H1 (cell line): ENCODE measurements around the gene LAMC1. TPM values are rescaled to one million over a fixed set of nuclear protein-coding genes. Genes with fewer than 3 reads are reported as not detected.

Experiments
- CTCF ChIA-PET: fragments of 300-600 bp; sonication (Branson Sonifier 250); formaldehyde crosslinking; loops from one replicate; lab custom pipeline; 2021; ENCODE audit not compliant: partially characterized antibody; lab: Charles Lee
- POLR2A ChIA-PET: fragments of 300-600 bp; sonication (Branson Sonifier 250); formaldehyde crosslinking; loops from one replicate; lab custom pipeline; 2021; ENCODE audit warnings: inconsistent platforms; ENCODE audit not compliant: partially characterized antibody; lab: Charles Lee
- DNase-seq, 2 experiments: peaks; one replicate each; pipeline versions ENCODE4 v3.0.0 to v3.0.0-alpha.2; 2010 to 2022; ENCODE audit warnings: low spot score in 2 of 2, low read depth in 1 of 2, mixed read lengths in 1 of 2
- FAIRE-seq: peaks from 2 replicates; lab custom pipeline; 2011; peaks lifted over from hg19 to GRCh38; lab: Jason Lieb, UNC
- H2AFZ ChIP-seq: 2 replicates; pipeline ENCODE4 v1.8.1; 2012; ENCODE audit warnings: low read length, inconsistent platforms
- H2AK5ac ChIP-seq: 2 replicates; pipeline ENCODE4 v1.6.1; 2013; ENCODE audit warnings: low read depth, low read length
- H2BK120ac ChIP-seq: replicated peaks from 2 replicates; pipeline ENCODE3; 2013; ENCODE audit warnings: low read depth, low read length, inconsistent platforms
- H2BK12ac ChIP-seq: 2 replicates; pipeline ENCODE4 v1.6.1; 2013; ENCODE audit warnings: low read depth, low read length
- H2BK15ac ChIP-seq: 2 replicates; pipeline ENCODE4 v1.6.1; 2013; ENCODE audit warnings: low read length
- H2BK20ac ChIP-seq: 2 replicates; pipeline ENCODE4 v1.6.1; 2013; ENCODE audit warnings: low read length
- H2BK5ac ChIP-seq: 2 replicates; pipeline ENCODE4 v1.6.1; 2013; ENCODE audit warnings: low read depth, low read length
- H3K14ac ChIP-seq: 2 replicates; pipeline ENCODE4 v1.6.1; 2013; ENCODE audit warnings: inconsistent platforms; ENCODE audit not compliant: insufficient read length
- H3K18ac ChIP-seq: 2 replicates; pipeline ENCODE4 v1.6.1; 2013; ENCODE audit warnings: low read length; ENCODE audit errors: extremely low read depth
- H3K23ac ChIP-seq: 2 replicates; pipeline ENCODE4 v1.6.1; 2013; ENCODE audit warnings: inconsistent platforms; ENCODE audit not compliant: insufficient read length
- H3K23me2 ChIP-seq: 2 replicates; pipeline ENCODE4 v1.6.1; 2013; ENCODE audit warnings: low read depth, low read length
- H3K27ac ChIP-seq: 2 replicates; pipeline ENCODE4 v1.6.1; 2011; ENCODE audit warnings: low read depth, low read length, inconsistent platforms
- H3K27me3 ChIP-seq, 4 experiments: replicated peaks in 1 of 4; 1 replicate in 1 of 4; 2 replicates in 3 of 4; pipeline versions ENCODE4 v1.6.1 to v1.8.1; 2011 to 2013; ENCODE audit warnings: low read length in 3 of 4, mild to moderate bottlenecking in 3 of 4, inconsistent platforms in 2 of 4, mixed read lengths in 2 of 4, moderate library complexity in 1 of 4; ENCODE audit not compliant: control insufficient read depth in 3 of 4, insufficient read depth in 3 of 4; ENCODE audit errors: extremely low read depth in 1 of 4
- H3K36me3 ChIP-seq, 4 experiments: 2 replicates each; pipeline versions ENCODE4 v1.6.1 to v1.8.1; 2011 to 2013; ENCODE audit warnings: mild to moderate bottlenecking in 4 of 4, low read length in 3 of 4, moderate library complexity in 2 of 4, control low read depth in 1 of 4, inconsistent platforms in 1 of 4; ENCODE audit not compliant: insufficient read depth in 4 of 4, control insufficient read depth in 2 of 4
- H3K4ac ChIP-seq: replicated peaks from 2 replicates; pipeline ENCODE3; 2013; ENCODE audit warnings: low read length, low read depth, mixed read lengths, inconsistent platforms; ENCODE audit not compliant: insufficient read length
- H3K4me1 ChIP-seq, 4 experiments: replicated peaks in 1 of 4; 1 replicate in 1 of 4; 2 replicates in 3 of 4; pipeline versions ENCODE4 v1.6.1 to v1.8.1; 2011 to 2013; ENCODE audit warnings: low read length in 3 of 4, inconsistent platforms in 2 of 4, mixed read lengths in 1 of 4; ENCODE audit not compliant: insufficient read depth in 4 of 4, control insufficient read depth in 3 of 4
- H3K4me2 ChIP-seq, 2 experiments: 2 replicates each; pipeline versions ENCODE4 v1.6.1 to v1.8.1; 2011 to 2013; ENCODE audit warnings: low read depth in 2 of 2, low read length in 2 of 2, control low read depth in 1 of 2, inconsistent platforms in 1 of 2, mild to moderate bottlenecking in 1 of 2; ENCODE audit not compliant: insufficient read depth in 1 of 2
- H3K4me3 ChIP-seq, 4 experiments: fragments of 200-600, 300-600 bp in 1 of 4; sonication (generic), shearing (Covaris generic), sonication (Bioruptor Twin) in 1 of 4; 2 replicates each; pipeline versions ENCODE4 v1.5.1 to v1.8.1; 2011 to 2016; ENCODE audit warnings: low read length in 4 of 4, low read depth in 3 of 4, control low read depth in 2 of 4, inconsistent platforms in 2 of 4, mild to moderate bottlenecking in 2 of 4, mixed read lengths in 1 of 4, moderate library complexity in 1 of 4; ENCODE audit not compliant: insufficient read depth in 2 of 4; ENCODE audit errors: extremely low read depth in 1 of 4
- H3K56ac ChIP-seq: replicated peaks from 2 replicates; pipeline ENCODE3; 2013; ENCODE audit warnings: low read depth, mild to moderate bottlenecking, mixed read lengths, low read length, inconsistent platforms; ENCODE audit not compliant: insufficient read length
- H3K79me1 ChIP-seq: 2 replicates; pipeline ENCODE4 v1.6.1; 2013; ENCODE audit warnings: low read depth, low read length, control low read depth
- H3K79me2 ChIP-seq, 2 experiments: 2 replicates each; pipeline versions ENCODE4 v1.6.1 to v1.8.1; 2012 to 2013; ENCODE audit warnings: low read length in 2 of 2, mild to moderate bottlenecking in 2 of 2, inconsistent platforms in 1 of 2; ENCODE audit not compliant: insufficient read depth in 2 of 2, control insufficient read depth in 1 of 2
- H3K9ac ChIP-seq, 4 experiments: replicated peaks in 1 of 4; 1 replicate in 1 of 4; 2 replicates in 3 of 4; pipeline versions ENCODE4 v1.6.1 to v1.8.1; 2011 to 2013; ENCODE audit warnings: low read depth in 3 of 4, low read length in 3 of 4, control low read depth in 2 of 4, mild to moderate bottlenecking in 2 of 4, moderate library complexity in 2 of 4, inconsistent platforms in 1 of 4; ENCODE audit errors: extremely low read depth in 1 of 4
- H3K9me3 ChIP-seq, 2 experiments: 2 replicates each; pipeline versions ENCODE4 v1.6.1 to v1.8.1; 2012 to 2013; ENCODE audit warnings: mild to moderate bottlenecking in 2 of 2, moderate library complexity in 2 of 2, control low read depth in 1 of 2, inconsistent platforms in 1 of 2, low read depth in 1 of 2, low read length in 1 of 2, mixed read lengths in 1 of 2; ENCODE audit not compliant: insufficient read depth in 2 of 2
- H4K20me1 ChIP-seq, 2 experiments: replicated peaks in 1 of 2; 2 replicates each; pipeline versions ENCODE3 to v1.8.1; 2011 to 2013; ENCODE audit warnings: inconsistent platforms in 2 of 2, low read length in 2 of 2, mild to moderate bottlenecking in 1 of 2; ENCODE audit not compliant: insufficient read depth in 2 of 2, control insufficient read depth in 1 of 2
- H4K5ac ChIP-seq: 2 replicates; pipeline ENCODE4 v1.6.1; 2013; ENCODE audit warnings: low read length, low read depth, mixed read lengths, inconsistent platforms; ENCODE audit not compliant: insufficient read length
- H4K8ac ChIP-seq: 2 replicates; pipeline ENCODE4 v1.8.0; 2013; ENCODE audit warnings: mild to moderate bottlenecking, moderate library complexity, low read length, inconsistent platforms; ENCODE audit not compliant: insufficient read depth; ENCODE audit errors: extremely low read depth
- H4K91ac ChIP-seq: replicated peaks from 2 replicates; pipeline ENCODE3; 2013; ENCODE audit warnings: low read length, mixed read lengths, inconsistent platforms; ENCODE audit not compliant: insufficient read length
- EGR1 ChIP-seq: IDR thresholded peaks from 2 replicates; pipeline ENCODE4 v1.6.1; 2011; ENCODE audit warnings: low read depth, low read length, borderline replicate concordance
- WGBS, 2 experiments: shearing (Covaris generic) in 1 of 2; methylation state at CpG; one replicate each; pipeline versions ENCODE4 v1.1.6 to v1.1.7; 2013 to 2015; ENCODE audit warnings: low lambda C conversion rate in 2 of 2, mixed read lengths in 2 of 2, inconsistent platforms in 1 of 2, low coverage in 1 of 2, missing lambda C conversion rate in 1 of 2; ENCODE audit not compliant: insufficient replicate concordance in 2 of 2, insufficient coverage in 1 of 2, insufficient read length in 1 of 2; ENCODE audit errors: extremely low coverage in 1 of 2, missing lambda C conversion rate in 1 of 2; 5-methylcytosine and 5-hydroxymethylcytosine counted together
- polyA plus RNA-seq, 7 experiments: library from polyadenylated mRNA; depleted of rRNA in 3 of 7; stranded (reverse) in 5 of 7; unstranded in 2 of 7; fragments of >200 nt in 5 of 7; fragments of 200-250 nt in 2 of 7; gene quantifications; 1 replicate in 5 of 7; 2 replicates in 1 of 7; 4 replicates in 1 of 7; pipeline versions ENCODE4 v1.2.1 to v1.2.3, GENCODE V29; 2011 to 2013; ENCODE audit warnings: missing spikeins in 2 of 7, mixed read lengths in 2 of 7
- total RNA-seq: library from RNA; stranded (reverse); fragmentation: NEBNext Ultra II Directional; extraction: Animal tissue kit (Norgen Biotek cat#: 25700); gene quantifications from 2 replicates; pipeline ENCODE4 v1.2.1, GENCODE V29; 2021
- TF ChIP-seq, protein P1 (sequence below): IDR thresholded peaks from 2 replicates; pipeline ENCODE4 v1.6.1; 2012; ENCODE audit warnings: low read length, inconsistent platforms

Gene LAMC1
- total and polyA plus RNA-seq, 2 of the 8 experiments (the other 6 are each of a cell fraction or from before 2014, with no cell fraction given), result 47.6 to 90.3 TPM

DNA sequence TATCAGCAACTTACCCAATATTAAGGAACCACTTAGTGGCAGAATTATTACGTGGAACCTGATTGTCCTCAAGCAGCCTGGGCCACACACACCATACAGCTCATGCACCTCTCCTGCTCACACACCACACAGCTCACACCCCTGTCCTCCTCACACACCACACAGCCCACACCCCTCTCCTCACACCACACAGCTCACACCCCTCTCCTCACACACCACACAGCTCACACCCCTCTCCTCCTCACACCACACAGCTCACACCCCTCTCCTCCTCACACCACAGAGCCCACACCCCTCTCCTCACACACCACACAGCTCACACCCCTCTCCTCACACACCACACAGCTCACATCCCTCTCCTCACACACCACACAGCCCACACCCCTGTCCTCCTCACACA is 126.1 kb downstream of the LAMC1 start:
- Histone ChIP-seq H3K4ac (no peak overlapping the region), H3K56ac (no peak overlapping the region), H3K36me3 (no peaks in the 10 kb centered on the region), H3K79me2 (no peaks in the 10 kb centered on the region), H4K8ac (no peak overlapping the region), H4K91ac (no peak overlapping the region), H4K20me1 (no peaks in the 10 kb centered on the region), H2BK120ac (no peak overlapping the region), H3K4me2 (no peak overlapping the region), H3K23ac (no peak overlapping the region), H2BK5ac (no peak overlapping the region), H3K4me3 (no peak overlapping the region), H2BK12ac (peak overlapping the region; percentile 75; the same call in 1 of the 2 replicates), H2BK20ac (no peak overlapping the region), H3K27ac (no peak overlapping the region), H4K5ac (no peak overlapping the region), H2BK15ac (no peak overlapping the region), H3K4me1 (no peaks in the 10 kb centered on the region), H2AFZ (no peak overlapping the region), H2AK5ac (no peak overlapping the region), H3K23me2 (peaks cover 5% of the 10 kb centered on the region; the same call in 1 of the 2 replicates), H3K27me3 (no peaks in the 10 kb centered on the region), H3K9ac (no peak overlapping the region), H3K18ac (no peak overlapping the region), H3K9me3 (no peaks in the 10 kb centered on the region), H3K14ac (no peak overlapping the region), H3K79me1 (no peaks in the 10 kb centered on the region)
- DNase-seq (no peak), FAIRE-seq (no peak)
- ChIA-PET CTCF (interaction anchor here (0.6 to 1.5 kb wide), 6 partner anchors 9 to 157 kb away, joined by 3 to 8 read pairs (median 3); no protein-coding TSS in a partner anchor), POLR2A (interaction anchor here (1.1 kb wide), 1 partner anchor 9 kb away, joined by 3 read pairs; no protein-coding TSS in a partner anchor)
- 82% methylated on average over 1 of the region's 1 CpG; no CpG with 5 or more reads in 1 of the 2 experiments for WGBS, 2 experiments
- no peak for TF ChIP-seq EGR1
- TF ChIP-seq, protein P1, sequence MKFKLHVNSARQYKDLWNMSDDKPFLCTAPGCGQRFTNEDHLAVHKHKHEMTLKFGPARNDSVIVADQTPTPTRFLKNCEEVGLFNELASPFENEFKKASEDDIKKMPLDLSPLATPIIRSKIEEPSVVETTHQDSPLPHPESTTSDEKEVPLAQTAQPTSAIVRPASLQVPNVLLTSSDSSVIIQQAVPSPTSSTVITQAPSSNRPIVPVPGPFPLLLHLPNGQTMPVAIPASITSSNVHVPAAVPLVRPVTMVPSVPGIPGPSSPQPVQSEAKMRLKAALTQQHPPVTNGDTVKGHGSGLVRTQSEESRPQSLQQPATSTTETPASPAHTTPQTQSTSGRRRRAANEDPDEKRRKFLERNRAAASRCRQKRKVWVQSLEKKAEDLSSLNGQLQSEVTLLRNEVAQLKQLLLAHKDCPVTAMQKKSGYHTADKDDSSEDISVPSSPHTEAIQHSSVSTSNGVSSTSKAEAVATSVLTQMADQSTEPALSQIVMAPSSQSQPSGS, result no peak
